ENCODE measurements around the gene MOBP.
"Not testable (repeated sequence)": the region's sequence is repeated elsewhere in the genome, so short reads cannot be mapped to it uniquely, and the experiment has no call there.

Gene MOBP

DNA sequence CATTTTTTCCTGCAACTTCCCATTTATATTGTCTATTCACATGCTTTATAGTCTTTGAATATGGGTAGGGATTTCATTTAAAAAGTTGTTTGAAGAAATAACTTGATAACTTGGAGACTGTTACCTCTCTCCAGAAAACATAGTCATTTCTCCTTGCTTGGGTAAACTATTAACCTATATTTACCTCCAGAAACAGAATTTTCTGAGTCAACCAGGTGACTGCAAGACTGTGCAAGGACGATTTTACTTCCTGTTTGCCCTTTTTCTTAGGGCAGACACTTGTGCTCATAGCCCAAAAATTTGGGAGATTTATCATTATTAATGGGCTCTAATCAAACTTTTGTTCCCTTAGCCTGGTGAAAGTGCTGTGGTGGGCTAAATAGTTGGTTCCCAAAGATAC lies 14.3 kb upstream of the MOBP start:
- no peak for DNase-seq (ENCODE audit: low read depth)

DNA sequence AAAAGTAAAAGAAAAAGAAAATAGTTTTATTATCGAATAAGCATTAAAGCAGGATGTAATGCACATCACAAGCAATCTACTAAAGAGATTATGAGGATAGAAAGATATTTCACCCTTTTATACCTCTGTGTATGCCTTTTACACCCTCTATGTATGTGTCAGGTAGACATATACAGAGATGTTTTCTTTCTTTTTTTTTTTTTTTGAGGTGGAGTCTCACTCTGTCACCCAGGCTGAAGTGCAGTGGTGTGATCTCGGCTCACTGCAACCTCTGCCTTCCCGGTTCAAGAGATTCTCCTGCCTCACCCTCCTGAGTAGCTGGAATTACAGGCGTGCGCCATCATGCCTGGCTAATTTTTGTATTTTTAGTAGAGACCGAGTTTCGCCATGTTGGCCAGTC lies 13.6 kb upstream of the MOBP start:
- not testable (repeated sequence) for DNase-seq (ENCODE audit: low read depth)

DNA sequence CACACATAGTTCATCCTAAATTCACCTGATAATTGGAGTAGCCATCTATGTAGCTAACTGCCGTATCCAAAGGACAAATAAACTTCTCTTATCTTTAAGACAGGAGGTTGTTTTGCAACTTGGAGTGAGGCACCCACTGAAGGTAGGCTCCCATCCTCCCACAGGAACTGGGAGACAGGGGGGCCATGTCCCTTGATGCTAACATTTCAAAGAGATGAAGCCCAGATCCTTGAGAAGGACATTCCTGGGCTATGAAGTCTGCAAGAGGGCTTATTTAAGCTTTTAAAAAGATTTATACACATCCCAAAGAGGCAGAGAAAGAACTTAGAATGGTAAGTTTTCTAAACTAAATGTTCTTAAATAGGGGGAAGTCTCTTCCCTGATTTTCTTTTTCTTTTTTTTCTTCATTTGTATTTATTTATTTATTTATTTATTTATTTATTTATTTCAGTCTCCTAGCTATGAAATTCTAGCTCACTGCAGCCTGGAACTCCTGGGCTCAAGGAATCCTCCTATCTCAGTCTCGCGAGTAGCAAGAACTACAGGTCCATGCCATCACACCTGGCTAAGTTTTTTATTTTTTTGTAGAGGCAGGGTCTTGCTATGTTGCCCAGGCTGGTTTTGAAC lies 12.8 kb upstream of the MOBP start:
- DNase-seq (ENCODE audit: low read depth): no peak

GRCh38 chr3:39456159-39456558 lies 11.3 kb upstream of the MOBP start:
- DNase-seq (ENCODE audit: low read depth): no peak

DNA sequence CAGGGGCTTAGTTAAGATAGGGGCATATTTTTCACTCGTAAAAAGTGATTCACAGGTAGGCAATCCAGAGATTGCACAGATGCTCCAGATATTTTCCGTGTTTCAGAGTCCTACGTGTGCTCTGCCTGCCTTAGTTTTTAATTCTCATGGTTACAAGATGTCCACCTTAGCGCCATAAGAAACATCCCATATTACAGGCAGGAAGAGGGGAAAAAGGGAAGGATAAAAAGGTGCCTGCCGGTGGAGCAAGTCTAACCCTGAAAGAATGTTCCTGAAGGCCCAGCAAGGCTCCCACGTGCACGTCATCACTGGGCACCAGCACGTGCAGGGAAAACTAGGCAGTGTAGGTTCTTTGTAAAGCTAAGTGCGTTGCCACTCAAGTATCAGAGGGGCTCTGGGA lies 10.1 kb upstream of the MOBP start:
- DNase-seq (ENCODE audit: low read depth): no peak

DNA sequence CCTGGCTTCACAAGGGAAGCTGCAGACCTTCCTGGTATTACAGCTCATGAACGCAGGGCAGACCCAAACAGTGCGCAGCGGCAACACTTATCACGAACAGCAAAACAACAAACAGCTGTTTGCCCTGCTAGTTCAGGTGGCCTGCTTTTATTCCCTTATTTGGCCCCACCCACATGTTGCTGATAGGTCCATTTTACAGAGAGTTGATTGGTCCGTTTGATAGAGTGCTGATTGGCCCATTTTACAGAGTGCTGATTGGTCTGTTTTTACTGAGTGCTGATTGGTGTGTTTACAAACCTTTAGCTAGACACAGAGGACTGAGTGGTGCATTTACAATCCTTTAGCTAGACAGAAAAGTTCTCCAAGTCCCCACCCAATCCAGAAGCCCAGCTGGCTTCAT lies 8.9 kb upstream of the MOBP start:
- not testable (repeated sequence) for DNase-seq (ENCODE audit: low read depth)

GRCh38 chr3:39460677-39461076 lies 6.8 kb upstream of the MOBP start:
- DNase-seq (ENCODE audit: low read depth): no peak

GRCh38 chr3:39463269-39463668 lies 4.2 kb upstream of the MOBP start:
- DNase-seq (ENCODE audit: low read depth): no peak

- no peak for DNase-seq (ENCODE audit: low read depth)
Measured at GRCh38 chr3:39466988-39467387, 492 bp upstream of the MOBP start.

DNA sequence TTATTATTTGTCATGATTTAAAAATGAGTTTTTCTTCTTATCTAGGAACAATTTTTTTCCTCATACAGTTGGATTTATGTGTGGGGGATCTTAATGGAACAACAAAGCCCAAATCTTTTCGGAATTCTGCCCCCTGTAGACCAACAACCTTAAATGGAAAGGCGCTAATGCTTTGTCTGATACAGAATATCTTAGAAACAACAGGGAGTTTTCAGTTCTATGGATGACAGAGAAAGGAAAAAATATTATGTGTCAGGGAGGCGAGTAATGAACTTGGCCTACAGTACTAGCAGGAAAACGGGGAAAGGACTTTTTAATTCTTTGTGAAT lies 592 bp downstream of the MOBP start:
- no peak for DNase-seq (ENCODE audit: low read depth)

GRCh38 chr3:39469258-39469657 lies 1.8 kb downstream of the MOBP start:
- no peak for DNase-seq (ENCODE audit: low read depth)

GRCh38 chr3:39469945-39470344 lies 2.5 kb downstream of the MOBP start:
- no peak for DNase-seq (ENCODE audit: low read depth)

GRCh38 chr3:39471652-39472051 lies 4.2 kb downstream of the MOBP start:
- no peak for DNase-seq (ENCODE audit: low read depth)

GRCh38 chr3:39473452-39474125 lies 6.1 kb downstream of the MOBP start:
- DNase-seq (ENCODE audit: low read depth): no peak

DNA sequence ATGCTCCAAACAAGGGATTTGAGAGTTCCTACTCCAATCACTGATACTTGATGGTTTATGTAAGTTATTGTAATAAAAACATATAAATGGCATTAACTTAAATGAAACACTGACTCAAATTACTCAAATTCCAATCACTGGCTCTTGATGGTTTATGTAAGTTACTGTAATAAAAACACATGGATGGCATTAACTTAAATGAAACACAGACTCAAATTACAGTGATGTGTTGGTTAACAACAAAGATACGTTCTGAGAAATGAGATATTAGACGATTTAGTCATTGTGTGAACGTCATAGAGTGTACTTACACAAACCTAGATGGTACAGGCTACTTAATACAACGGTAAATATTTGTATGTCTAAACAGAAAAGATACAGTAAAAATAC lies 6.6 kb downstream of the MOBP start:
- no peak for DNase-seq (ENCODE audit: low read depth)

DNA sequence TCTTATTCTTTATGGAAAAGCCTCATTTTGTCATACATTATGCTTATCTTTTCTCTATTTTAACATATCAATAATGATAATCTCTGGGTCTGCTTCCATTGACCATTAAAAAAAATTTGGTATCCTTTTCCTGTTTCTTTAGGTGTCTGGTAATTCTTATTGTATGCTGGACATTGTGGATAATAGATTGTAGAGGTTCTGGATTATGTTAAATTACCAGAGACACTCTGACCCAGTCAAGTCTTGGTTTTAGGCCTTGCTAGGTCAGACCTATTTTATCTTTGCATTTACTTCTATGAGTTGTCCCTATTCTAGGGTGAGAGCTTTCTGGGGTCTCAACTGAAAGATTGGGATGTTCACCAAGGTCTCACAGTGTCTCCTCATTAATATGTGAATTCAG lies 9.3 kb downstream of the MOBP start:
- no peak for DNase-seq (ENCODE audit: low read depth)

GRCh38 chr3:39478226-39478625 lies 10.7 kb downstream of the MOBP start:
- DNase-seq (ENCODE audit: low read depth): no peak

GRCh38 chr3:39479701-39480414 lies 12.4 kb downstream of the MOBP start:
- no peak for DNase-seq (ENCODE audit: low read depth)

GRCh38 chr3:39485547-39485946 lies 18.1 kb downstream of the MOBP start:
- DNase-seq (ENCODE audit: low read depth): no peak

- DNase-seq (ENCODE audit: low read depth): no peak
Measured at GRCh38 chr3:39491014-39491413, 23.5 kb downstream of the MOBP start.

GRCh38 chr3:39491733-39492350 lies 24.4 kb downstream of the MOBP start:
- DNase-seq (ENCODE audit: low read depth): no peak

DNA sequence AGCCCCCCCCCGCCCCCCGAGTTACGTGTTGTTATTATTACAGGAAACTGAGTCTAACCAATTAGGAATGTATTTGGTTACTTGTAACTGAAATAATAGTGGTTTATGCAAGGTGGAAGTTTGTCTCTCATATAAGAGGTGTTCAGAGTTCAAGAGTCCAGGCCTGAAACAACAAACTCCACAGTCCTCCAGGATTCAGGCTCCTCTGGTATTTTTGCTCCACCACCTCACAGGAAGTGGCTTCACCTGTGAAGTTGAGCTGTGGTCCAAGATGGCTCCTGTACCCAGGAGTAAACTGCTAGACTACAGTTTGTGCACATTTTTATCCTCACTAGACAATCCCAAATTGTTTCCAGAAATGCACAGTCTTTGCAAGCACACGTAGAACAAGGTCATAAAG lies 27.3 kb downstream of the MOBP start:
- no peak for DNase-seq (ENCODE audit: low read depth)

DNA sequence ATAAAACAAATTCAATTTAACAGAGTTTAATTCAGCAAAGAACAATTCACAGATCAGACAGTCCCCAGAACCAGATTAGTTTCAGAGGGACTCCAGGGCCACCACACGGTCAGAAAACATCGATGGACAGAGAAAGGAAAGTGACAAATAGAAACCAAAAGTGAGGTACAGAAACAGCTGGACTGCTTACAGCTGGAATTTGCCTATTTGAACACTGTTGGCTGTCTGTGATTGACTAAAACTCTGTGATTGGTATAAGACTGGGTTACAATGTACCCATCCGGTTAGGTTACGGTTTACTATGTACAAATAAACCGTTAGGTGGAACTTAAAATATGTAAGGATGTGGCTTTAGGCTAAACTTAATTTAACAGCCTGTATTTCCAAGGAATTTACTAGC lies 30.3 kb downstream of the MOBP start:
- no peak for DNase-seq (ENCODE audit: low read depth)

Measured in stimulated activated CD4-positive, alpha-beta T cell treated with anti-CD3 and anti-CD28 coated beads, Interleukin-2, amount 100 ng/mL, for 4 hours (primary cell).